Stomach smooth muscle (tissue), 2 donors: ENCODE data around the gene SHKBP1.
"Not testable (repeated sequence)": the region's sequence is repeated elsewhere in the genome, so short reads cannot be mapped to it uniquely, and the experiment has no call there.

Experiments used
- H3K27ac ChIP-seq: one replicate; pipeline ENCODE4 v1.7.0; 2013; ENCODE audit warnings: mild to moderate bottlenecking, low read length, inconsistent platforms
- H3K27me3 ChIP-seq, 2 donors: one replicate each; pipeline ENCODE4 v1.7.0; 2013; ENCODE audit warnings: low read length in 2 of 2; ENCODE audit not compliant: insufficient read depth in 2 of 2, control insufficient read depth in 1 of 2
- H3K36me3 ChIP-seq, 2 donors: one replicate each; pipeline ENCODE4 v1.7.0; 2013; ENCODE audit warnings: low read length in 2 of 2; ENCODE audit not compliant: control insufficient read depth in 2 of 2, insufficient read depth in 2 of 2
- H3K4me1 ChIP-seq: one replicate; pipeline ENCODE4 v1.7.0; 2013; ENCODE audit warnings: low read length; ENCODE audit not compliant: control insufficient read depth, insufficient read depth
- H3K4me3 ChIP-seq, 2 donors: one replicate each; pipeline ENCODE4 v1.7.0; 2013; ENCODE audit warnings: low read length in 2 of 2
- H3K9ac ChIP-seq, 2 donors: one replicate each; pipeline ENCODE4 v1.7.0; 2013; ENCODE audit warnings: low read length in 2 of 2, mild to moderate bottlenecking in 1 of 2
- H3K9me3 ChIP-seq, 2 donors: one replicate each; pipeline ENCODE4 v1.7.0; 2013; ENCODE audit warnings: low read length in 2 of 2; ENCODE audit not compliant: control insufficient read depth in 2 of 2
- donor health status: healthy.
- donor health status: Pancreatic carcinoma.

The SHKBP1 gene

DNA sequence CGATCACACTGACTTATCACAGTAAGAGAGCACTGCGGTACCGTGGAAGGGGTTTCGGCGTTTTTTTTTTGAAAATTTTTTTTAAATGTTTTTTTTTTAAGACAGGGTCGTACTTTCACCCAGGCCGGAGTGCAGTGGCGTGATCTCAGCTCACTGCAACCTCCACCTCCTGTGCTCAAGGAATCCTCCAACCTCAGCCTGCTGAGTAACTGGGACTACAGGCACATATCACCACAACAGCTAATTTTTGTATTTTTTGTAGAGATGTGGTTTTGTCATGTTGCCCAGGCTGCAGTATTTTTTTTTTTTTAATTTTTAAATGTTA, 43.5 kb downstream of the SHKBP1 start:
- Histone ChIP-seq H3K27me3 (peaks cover 2 to 3% of the 10 kb centered on the region in 2 donors), H3K4me1 (no peaks in the 10 kb centered on the region), H3K36me3 (peaks cover 21% of the 10 kb centered on the region in 2 donors), H3K9me3 (no peaks in the 10 kb centered on the region), H3K4me3 (no peak overlapping the region), H3K27ac (no peak overlapping the region), H3K9ac (no peak overlapping the region)

DNA sequence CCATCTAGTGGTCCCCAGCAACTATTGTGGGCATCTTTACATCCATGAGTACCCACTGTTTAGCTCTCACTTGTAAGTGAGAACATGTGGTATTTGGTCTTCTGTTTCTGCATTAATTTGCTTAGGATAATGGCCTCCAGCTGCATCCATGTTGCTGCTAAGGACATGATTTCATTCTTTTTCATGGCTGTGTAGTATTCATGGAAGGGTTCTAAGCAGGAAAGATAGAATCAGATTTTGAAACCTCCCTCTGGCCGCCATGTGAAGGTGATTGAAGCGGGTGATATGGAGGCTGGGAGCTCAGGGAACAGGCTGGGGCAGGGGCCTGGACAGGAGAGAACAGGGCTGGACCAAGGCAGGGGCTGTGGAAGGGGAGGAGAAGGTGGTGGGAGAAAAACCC, 44.6 kb downstream of the SHKBP1 start:
- Histone ChIP-seq H3K9me3 (no peaks in the 10 kb centered on the region), H3K9ac (no peak overlapping the region), H3K4me1 (no peaks in the 10 kb centered on the region), H3K27ac (no peak overlapping the region), H3K27me3 (peaks cover 2 to 3% of the 10 kb centered on the region in 2 donors), H3K36me3 (peaks cover 21 to 22% of the 10 kb centered on the region in 2 donors), H3K4me3 (no peak overlapping the region)

DNA sequence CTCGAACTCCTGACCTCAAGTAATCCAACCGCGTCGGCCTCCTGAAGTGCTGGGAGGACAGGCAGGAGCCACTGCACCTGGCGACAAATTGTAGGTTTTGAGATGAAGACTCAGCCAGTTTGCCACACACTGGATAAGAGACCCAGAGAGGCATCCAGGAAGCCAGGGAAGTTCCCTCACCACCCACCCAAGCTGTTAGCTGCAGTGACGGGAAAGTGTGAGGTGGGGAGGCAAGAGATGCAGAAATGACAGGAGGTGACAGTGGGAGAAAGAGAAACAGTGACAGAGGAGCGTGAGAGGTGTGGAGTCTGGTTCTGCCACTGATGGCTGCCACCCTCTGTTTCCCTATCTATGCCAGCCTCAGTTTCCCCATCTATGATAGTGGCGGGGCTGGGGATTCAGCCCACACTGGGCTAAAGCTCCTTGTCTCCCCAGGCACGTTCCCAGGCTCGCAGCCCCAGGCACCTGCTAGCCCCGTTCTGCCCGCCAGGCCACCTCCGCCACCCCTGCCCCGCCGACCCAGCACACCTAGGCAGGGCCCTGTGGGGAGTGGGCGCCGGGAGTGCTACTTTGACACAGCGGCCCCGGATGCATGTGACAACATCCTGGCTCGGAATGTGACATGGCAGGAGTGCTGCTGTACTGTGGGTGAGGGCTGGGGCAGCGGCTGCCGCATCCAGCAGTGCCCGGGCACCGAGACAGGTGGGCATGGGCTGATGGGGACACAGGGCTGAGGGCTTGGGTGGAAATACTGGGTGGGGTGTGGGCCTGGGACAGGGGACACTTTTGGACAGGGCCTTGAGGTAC, 45.5 kb downstream of the SHKBP1 start:
- peaks cover 22 to 23% of the 10 kb centered on the region in 2 donors for H3K36me3 ChIP-seq
- no peak overlapping the region for H3K4me3 ChIP-seq
- H3K9me3 ChIP-seq: no peaks in the 10 kb centered on the region
- H3K9ac ChIP-seq: no peak overlapping the region
- peaks cover 0 to 2% of the 10 kb centered on the region in 2 donors for H3K27me3 ChIP-seq
- no peaks in the 10 kb centered on the region for H3K4me1 ChIP-seq
- no peak overlapping the region for H3K27ac ChIP-seq

DNA sequence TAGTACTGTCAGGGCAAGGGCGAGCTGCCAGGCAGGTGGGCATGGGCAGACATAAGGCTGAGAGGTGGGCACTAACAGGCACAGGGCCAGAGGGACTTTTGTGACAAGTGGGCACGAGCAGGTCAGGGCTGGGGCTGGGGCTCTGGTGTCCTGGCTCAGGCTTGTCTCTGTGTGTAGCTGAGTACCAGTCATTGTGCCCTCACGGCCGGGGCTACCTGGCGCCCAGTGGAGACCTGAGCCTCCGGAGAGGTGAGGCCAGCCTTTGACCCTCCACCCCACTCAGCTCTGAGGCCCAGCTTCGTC, 46.1 kb downstream of the SHKBP1 start:
- no peaks in the 10 kb centered on the region for H3K9me3 ChIP-seq
- H3K4me3 ChIP-seq: no peak overlapping the region
- H3K27ac ChIP-seq: no peak overlapping the region
- no peak overlapping the region for H3K9ac ChIP-seq
- H3K27me3 ChIP-seq: peaks cover 0 to 2% of the 10 kb centered on the region in 2 donors
- H3K36me3 ChIP-seq: peaks cover 22 to 23% of the 10 kb centered on the region in 2 donors
- no peaks in the 10 kb centered on the region for H3K4me1 ChIP-seq

DNA sequence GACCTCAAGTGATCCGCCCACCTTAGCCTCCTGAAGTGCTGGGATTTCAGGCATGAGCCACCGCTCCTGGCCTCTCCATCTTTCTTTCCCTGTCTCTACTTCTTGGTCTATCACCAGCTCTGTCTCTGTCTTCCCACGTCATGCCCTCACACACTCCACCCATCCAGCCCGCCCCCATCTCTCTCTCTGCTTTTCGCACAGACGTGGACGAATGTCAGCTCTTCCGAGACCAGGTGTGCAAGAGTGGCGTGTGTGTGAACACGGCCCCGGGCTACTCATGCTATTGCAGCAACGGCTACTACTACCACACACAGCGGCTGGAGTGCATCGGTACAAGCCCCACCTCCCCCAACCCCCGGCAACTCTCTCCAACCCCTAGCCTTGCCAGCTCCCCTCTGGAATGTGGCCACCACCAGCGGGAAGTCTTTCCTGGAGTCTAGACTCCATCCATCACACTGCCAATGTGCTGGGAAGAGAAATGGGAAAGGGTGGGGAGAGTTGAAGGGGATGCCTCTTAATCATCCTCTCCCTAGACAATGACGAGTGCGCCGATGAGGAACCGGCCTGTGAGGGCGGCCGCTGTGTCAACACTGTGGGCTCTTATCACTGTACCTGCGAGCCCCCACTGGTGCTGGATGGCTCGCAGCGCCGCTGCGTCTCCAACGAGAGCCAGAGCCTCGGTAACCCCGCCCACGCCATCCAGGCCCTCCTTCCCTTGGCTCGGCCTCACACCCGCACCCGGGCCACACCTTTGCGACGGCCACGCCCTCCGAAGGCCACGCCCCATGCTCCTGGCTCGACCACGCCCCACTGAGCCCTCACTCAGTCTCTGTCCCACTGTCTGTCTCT, 47.0 kb downstream of the SHKBP1 start:
- Histone ChIP-seq H3K27me3 (peaks cover 0 to 2% of the 10 kb centered on the region in 2 donors), H3K27ac (no peak overlapping the region), H3K4me1 (no peaks in the 10 kb centered on the region), H3K36me3 (peaks cover 22 to 23% of the 10 kb centered on the region in 2 donors), H3K4me3 (no peak overlapping the region), H3K9me3 (no peaks in the 10 kb centered on the region), H3K9ac (no peak overlapping the region)

DNA sequence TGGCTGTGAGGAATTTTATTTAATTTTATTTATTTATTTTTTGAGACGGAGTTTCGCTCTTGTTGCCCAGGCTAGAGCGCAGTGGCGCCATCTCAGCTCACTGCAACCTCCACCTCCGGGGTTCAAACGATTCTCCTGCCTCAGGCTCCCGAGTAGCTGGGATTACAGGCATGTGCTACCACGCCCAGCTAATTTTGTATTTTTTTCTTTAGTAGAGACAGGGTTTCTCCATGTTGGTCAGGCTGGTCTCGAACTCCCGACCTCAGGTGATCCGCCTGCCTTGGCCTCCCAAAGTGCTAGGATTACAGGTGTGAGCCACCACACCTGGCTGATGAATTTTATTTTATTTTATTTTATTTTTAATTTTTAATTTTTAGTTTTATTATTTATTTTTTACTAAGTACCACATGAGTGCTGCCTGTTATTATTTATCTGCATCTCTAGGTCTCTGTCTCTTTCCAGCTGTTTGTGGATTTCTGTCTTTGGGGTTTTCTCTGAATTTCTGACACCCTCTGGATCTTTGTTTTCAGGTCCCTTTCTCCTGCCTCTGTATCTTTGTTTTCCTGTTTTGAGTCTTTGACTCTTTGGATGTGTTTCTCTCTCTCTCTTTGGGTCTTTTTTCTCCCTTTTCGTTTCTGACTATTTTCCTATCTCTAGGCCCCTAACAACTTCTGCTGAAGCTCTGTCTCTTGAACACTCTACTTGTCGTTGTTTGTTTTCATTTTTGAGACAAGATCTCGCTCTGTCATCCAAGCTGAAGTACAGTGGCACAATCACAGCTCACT, 47.9 kb downstream of the SHKBP1 start:
- not testable (repeated sequence) for H3K27me3 ChIP-seq, H3K9ac ChIP-seq, H3K4me3 ChIP-seq, H3K9me3 ChIP-seq, H3K4me1 ChIP-seq, H3K27ac ChIP-seq
- H3K36me3 ChIP-seq: peaks cover 17 to 18% of the 10 kb centered on the region in 2 donors

DNA sequence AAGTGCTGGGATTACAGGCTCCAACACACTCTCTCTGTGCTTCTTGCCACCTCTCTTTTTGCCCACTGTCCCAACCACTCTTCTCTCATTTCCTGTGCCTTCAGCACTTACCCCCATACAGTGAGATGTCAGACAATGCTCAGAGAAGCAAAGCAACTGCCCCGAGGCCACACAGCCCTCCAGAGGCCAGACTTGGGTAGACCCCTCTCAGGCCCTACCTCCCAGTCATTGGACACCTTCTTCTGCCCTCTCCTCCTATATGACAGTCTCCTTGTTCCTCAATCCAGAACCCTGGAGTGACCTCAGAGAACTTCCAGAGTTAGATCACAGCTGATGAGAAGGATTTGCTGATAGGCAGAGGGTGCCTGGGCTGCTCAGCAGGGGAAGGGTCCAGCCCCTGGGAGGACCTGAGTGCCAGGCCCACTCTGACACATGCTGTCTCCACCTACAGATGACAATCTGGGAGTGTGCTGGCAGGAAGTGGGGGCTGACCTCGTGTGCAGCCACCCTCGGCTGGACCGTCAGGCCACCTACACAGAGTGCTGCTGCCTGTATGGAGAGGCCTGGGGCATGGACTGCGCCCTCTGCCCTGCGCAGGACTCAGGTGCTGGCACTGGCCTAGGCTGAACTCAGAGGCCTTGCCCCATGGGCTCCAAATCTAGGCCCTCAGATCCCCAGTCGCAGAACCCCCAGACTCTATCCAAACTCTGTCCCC, 48.9 kb downstream of the SHKBP1 start:
- no peak overlapping the region for H3K27ac ChIP-seq

DNA sequence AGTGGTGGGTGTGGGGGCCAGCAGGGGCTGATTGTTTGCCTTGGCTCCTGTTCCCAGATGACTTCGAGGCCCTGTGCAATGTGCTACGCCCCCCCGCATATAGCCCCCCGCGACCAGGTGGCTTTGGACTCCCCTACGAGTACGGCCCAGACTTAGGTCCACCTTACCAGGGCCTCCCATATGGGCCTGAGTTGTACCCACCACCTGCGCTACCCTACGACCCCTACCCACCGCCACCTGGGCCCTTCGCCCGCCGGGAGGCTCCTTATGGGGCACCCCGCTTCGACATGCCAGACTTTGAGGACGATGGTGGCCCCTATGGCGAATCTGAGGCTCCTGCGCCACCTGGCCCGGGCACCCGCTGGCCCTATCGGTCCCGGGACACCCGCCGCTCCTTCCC, 50.2 kb downstream of the SHKBP1 start:
- Histone ChIP-seq H3K27ac (no peak overlapping the region), H3K27me3 (peaks cover 0 to 2% of the 10 kb centered on the region in 2 donors), H3K9me3 (no peaks in the 10 kb centered on the region), H3K9ac (no peak overlapping the region), H3K4me3 (no peak overlapping the region), H3K4me1 (no peaks in the 10 kb centered on the region), H3K36me3 (peaks cover 12% of the 10 kb centered on the region in 2 donors)

More for the DNA sequence above, 48.9 kb downstream of the SHKBP1 start:
- Histone ChIP-seq H3K4me1 (no peaks in the 10 kb centered on the region), H3K36me3 (peaks cover 16 to 17% of the 10 kb centered on the region in 2 donors), H3K9ac (no peak overlapping the region), H3K4me3 (no peak overlapping the region), H3K9me3 (no peaks in the 10 kb centered on the region), H3K27me3 (peaks cover 0 to 2% of the 10 kb centered on the region in 2 donors)

DNA sequence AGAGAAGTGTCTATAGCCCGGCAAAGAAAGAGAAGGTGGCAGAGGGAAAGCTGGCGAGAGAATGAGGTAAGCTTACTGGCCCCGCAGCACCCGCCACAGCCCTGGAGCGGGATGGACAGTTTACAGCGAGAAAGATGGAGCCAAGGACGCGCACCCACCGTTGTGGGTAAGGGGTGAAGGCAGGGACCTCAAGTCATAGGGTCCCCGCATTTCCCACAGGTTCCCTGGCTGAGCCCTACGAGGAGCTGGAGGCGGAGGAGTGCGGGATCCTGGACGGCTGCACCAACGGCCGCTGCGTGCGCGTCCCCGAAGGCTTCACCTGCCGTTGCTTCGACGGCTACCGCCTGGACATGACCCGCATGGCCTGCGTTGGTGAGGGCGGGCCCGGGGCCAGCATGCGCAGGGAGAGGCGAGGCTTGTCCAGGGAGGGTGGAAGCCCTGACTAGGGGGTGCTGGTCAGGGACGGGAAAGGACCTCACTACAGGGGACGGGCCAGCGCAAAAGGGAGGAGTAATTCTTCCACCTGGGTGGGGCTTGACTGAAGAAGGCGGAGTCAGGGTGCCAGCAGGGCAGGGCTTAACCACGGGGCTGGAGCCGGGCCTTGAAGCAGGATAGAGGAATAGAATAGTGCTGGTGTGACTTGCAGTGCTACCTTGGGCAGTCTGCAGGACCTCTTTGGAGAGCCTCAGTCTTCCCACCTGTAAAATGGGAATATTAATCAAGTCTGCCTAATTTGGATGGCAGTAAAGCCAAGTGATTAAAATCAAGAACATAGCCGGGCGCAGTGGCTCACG, 51.0 kb downstream of the SHKBP1 start:
- Histone ChIP-seq H3K4me3 (no peak overlapping the region), H3K36me3 (peaks cover 9% of the 10 kb centered on the region in 2 donors), H3K27me3 (no peaks in the 10 kb centered on the region), H3K4me1 (no peaks in the 10 kb centered on the region), H3K27ac (no peak overlapping the region), H3K9ac (no peak overlapping the region), H3K9me3 (no peaks in the 10 kb centered on the region)
